ENCODE results near the gene SLC7A6.
A peak's percentile ranks its signal among the peaks of the same experiment; 100 is the strongest.

SLC7A6 gene

DNA sequence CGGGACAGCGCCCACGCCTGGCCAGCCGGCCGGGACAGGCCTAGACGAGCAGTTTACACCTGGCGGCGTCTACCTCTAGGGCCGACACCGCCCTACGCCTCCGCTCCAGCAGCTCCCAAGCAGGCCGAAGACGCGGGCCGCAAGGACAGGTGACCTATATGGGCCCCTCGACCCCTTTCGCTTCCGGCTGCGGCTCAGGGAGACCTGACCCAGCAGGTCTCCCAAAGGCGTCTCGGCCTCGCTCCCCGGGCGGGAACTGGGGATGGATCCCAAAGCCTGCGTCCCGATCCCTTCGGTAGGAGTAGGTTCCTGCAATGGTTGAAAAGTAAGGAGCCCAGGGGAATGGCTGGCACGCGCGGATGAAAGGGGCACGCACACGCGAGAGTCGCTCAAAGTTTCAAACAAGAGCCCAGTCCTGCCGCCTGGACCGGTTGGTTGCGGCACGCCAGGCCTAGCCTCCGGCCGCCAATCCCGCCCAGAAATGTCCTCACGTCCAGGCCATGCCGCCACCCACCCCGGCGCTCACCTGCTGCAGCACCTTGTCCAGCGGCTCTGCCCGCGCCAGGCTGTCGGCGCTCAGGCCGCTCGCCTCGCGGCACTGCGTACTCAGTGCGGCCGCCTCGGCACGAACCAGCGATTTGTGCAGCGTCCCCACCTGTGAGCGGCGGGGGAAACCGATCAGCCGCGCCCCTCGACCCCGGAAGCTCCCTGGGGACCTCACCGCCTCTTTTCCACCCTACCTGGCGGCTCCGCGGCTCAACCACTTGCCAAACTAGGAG is 29.0 kb upstream of the SLC7A6 start:
- no peak for DNase-seq (ENCODE audit: low read depth)

DNA sequence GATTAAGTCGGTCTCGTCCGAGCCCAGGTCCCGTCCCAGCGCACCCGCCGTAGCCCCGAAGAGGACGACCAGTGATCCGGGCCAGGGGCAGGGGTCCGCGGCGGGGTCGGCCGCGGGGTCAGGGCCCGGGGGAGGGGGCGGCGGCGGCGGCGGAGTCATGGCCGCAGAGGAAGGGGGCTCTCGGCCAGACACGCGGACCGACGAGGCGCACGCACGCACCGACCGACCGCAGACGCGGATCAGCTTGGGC is 28.5 kb upstream of the SLC7A6 start, which contains the start of gene ESRP2:
Gene ESRP2, minus strand, starts transcription at position 241 of the 250 bp plus-strand sequence. Its CDS starts 82 bp downstream, at position 159.
- no peak for DNase-seq (ENCODE audit: low read depth)

DNA sequence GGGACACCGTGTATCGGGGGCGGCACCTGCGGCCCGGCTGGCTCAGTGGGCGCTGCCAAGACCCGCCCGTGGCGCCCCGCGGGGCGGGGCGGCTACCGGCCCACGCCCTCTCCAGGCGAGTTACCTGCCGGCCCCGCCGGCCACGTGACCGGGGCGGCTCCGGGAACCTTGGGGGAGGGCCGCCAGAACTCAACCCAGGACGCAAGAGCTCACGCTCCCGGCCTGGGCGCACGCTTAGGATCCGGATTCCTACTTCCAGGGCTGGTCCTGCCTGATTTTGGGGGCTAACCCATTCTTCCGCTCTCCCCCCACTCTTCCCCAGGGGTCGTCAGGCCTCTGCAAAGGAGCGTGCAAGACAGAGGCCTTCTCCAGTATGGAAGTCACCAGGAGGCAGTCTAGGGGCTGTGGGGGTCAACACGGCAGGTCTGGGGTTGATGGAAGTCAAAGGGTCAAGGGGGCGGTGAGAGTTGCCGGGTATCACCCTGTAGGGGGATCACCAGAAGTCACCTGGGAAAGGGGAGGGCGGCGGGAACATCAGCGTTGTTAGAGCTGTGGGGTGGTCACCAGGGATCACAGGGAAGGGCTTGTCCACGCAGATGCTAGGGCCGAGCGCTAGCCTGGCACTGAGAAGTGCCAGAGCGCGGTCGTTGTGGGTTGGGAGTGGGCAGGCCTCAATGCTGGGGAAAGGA is 28.0 kb upstream of the SLC7A6 start:
- DNase-seq (ENCODE audit: low read depth): no peak

DNA sequence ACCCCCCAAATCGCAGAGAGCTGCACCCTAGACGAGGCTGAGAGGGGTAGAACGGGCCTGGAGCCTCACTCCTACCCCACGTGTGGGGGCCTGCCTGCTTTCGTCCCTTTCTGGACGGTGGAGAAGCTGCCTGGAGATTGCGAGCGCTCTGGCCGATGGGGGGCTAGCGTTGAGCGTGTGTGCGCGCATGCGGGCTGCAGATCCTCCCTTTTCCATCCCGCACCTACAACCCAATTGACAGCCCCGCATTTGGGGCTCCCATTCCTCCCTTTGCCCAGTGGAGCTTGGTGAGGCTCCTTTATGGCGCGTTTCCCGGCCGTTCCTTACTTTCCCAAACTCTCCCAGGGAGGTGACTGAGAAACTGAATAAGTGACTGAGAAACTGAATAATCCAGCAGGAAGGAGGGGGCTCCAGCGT is 27.5 kb upstream of the SLC7A6 start:
- DNase-seq (ENCODE audit: low read depth): no peak

DNA sequence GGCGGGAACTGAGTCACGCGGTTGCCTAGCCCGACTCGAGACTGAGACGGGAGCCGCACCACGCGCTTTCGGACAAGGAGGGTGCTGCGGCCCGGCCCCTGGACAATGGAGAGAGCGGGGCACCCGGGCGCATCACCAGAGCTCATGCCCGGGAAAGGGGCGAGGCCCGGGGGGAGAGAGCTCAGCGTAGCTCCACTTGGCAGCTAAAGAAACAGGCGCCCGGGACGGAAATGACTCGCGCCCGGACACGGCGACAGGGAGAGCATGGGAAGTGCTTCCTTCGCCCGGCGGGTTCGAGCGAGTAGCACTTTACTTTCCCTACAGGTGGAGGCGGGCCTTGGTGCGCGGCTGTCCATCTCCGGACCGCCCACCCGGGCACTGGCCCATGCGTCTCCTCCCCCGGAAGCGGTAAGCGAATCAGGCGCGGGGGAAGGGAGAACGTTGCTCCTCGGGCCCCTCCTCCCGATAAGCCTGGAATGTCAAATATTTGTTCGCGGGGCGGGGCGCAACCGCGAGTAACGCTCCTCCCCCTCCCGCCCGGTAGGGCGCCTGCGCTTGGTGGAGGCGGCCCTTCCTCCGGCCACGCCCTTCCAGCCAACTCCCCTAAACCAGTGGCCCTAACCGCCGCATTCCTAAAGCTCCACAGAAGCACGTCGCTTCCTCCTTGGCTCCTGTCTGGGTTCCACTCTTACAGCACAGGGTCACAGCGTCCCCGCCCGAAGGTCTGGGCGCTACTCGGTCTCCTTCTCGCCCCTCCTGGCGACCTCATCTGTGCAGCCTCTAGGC is 26.9 kb upstream of the SLC7A6 start:
- peak; percentile 97 for DNase-seq (ENCODE audit: low read depth)

DNA sequence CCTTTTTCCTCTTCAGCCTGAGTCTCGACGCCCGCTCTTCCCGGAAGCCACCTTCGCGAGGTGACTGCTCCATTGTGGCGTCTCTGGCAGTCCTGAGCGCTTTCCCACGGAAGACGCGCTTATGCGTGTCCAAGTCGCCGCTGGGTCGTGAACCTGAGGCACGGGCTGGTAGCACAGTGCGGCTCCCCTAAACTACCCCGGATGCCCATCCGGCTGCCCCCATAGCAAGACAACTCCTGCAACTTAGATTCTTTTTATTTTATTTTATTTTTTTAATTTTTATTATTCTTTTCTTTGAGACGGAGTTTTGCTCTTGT is 26.3 kb upstream of the SLC7A6 start:
- no peak for DNase-seq (ENCODE audit: low read depth)

DNA sequence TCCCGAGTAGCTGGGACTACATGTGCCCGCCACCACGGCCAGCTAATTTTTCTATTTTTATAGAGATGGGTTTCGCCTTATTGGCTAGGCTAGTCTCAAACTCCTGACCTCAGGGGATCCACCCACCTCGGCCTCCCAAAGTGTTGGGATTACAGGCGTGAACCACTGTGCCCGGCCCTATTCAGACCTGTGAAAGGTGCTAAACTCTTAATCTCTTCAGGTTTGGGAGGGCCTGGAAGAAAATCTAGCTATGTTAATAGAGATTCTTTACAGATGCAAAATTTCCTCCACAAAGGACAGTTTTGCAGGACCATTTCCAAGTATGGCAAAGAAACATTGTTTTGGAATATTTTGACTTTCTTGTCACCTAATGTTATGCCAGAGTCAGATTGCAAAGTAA is 22.2 kb upstream of the SLC7A6 start:
- no peak for DNase-seq (ENCODE audit: low read depth)

DNA sequence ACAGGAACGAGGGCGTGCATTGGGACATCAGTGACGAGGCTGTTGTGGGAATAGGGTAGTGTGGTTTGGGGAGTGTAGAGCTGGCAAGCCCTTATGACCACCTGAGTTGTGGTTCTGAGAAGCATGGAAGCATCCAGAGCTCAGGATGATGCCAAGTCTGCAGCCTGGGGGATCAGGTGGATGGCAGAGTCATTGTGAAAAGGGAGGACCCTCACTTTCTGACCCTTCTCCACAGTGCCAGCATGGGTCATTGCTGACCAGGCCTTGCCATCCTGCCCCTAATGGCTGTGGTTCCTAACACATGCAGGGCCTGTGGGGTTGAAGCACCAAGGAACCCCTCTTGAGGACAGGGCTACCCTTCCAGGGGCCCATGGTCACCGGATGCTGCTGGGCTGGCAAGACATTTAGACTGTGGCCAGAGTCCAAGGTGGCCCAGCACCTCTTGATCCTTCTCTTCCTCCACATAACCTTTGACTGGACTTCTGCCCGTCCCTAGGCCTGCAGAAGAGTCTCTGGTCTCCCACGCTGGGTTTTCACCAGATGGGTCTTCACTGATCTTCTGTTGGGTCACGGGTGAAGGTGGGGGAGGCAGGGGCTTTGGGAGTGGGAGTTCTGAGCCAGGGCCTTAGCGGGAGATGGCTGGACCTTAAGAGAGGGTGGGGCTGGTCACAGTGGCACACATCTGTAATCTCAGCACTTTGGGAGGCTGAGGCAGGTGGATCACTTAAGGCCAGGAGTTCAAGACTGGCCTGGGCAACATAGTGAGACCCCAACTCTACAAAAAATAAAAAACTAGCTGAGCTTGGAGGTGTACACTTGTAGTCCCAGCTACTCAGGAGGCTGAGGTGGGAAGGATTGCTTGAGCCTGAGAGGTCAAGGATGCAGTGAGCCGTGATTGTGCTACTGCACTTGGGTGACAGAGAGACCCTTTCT is 21.1 kb upstream of the SLC7A6 start:
- DNase-seq (ENCODE audit: low read depth): no peak

DNA sequence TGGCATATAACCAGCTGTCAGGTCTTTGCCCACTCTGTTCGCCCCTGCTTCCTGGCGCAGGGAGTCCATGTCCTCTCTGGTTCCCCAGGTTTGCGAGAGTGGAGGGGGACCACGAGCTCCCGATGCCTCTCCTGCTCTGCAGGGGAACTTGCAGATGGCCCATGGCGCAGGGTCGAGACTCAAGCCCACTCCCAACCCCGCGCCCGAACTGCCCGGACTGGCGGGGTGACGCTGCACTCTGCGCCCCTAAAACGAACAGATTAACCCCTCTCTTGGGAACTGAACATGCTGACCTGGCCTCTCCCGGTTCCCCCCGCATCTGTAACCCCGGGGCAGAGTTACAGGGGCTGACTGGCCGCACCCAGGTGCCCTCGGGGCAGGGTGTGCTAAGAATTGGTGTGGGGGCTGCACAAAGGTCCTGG is 19.8 kb upstream of the SLC7A6 start:
- DNase-seq (ENCODE audit: low read depth): no peak

DNA sequence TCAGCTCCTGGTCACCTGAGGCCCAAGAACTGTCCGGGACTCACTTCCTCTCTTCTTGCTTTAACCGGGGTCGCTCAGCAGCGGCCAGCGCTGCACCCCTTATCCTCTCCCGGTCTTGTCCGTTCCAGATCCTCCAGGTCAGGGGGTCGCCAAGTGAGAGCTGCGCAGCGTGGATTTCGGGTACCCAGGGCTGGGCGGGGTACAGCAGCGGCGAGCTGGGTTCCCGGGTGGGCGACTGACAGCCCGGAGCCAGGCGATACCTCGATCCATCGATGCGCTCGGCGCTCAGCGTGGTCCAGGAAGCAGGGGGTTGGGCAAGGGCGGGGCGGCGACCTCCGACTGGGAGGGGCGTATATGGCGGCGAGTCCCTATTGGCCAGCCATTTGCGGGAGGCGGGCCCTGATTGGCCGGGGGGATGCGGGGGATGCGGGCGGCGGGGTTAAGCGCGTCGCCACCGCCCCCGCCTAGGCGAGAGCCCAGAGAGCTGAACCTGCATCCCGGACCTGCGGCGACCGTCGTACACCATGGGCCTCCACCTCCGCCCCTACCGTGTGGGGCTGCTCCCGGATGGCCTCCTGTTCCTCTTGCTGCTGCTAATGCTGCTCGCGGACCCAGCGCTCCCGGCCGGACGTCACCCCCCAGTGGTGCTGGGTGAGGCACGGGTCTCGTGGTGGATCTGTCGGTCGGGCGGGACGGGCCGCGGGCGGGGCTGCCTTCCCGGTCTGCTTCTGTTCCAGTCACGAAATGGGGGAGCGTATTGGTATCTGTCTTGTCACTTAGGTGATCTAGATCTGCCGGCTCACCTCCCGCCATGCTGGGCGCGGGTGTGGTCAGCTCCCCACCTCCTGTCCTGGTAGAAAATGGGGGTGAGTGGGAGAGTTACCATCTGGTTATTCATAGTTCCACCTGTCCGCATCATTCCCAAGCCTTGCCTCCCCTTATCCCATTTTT is 19.1 kb upstream of the SLC7A6 start, which contains the start of gene PLA2G15:
Gene PLA2G15, plus strand, starts transcription at position 471 of the 951 bp plus-strand sequence. Its CDS starts 54 bp downstream, at position 525.
- DNase-seq (ENCODE audit: low read depth): peak; percentile 88

DNA sequence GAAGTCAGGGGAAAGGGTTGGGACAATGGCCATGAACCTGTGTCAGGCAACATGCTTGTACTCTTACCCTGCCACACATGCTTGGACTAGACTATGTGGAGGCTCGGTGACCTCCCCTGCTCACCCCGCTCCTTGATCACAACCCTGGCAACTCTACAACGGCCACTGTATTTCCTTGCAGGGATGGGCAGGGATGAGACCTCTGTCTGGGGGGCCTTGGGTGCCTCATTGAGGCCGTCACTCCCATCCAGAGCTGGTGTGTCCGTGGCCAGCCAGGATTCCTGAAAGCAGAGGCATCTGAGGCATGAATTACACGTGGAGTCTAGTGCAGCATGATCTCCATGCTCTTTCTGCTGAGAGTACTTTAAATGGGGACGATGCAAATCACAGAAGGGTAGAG is 18.2 kb upstream of the SLC7A6 start:
- DNase-seq (ENCODE audit: low read depth): no peak

DNA sequence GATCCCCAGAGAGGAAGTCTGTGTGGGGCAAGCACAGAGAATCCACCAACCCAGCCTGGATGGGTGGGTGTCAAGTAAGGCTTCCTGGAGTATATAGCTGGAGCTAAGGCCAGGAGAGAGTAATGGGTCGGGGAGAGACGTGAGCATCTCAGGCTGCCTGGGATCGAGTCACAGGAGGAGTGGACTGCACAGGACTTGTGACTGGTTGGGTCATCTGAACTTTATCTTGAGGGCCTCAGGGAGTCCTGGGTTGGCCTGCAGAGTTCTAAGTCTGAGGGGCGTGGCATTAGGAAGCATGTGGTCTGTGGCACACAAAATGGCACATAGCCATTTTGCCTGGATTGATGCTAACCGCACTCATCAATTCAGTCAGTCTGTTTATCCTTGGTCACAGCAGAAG is 17.7 kb upstream of the SLC7A6 start:
- no peak for DNase-seq (ENCODE audit: low read depth)

DNA sequence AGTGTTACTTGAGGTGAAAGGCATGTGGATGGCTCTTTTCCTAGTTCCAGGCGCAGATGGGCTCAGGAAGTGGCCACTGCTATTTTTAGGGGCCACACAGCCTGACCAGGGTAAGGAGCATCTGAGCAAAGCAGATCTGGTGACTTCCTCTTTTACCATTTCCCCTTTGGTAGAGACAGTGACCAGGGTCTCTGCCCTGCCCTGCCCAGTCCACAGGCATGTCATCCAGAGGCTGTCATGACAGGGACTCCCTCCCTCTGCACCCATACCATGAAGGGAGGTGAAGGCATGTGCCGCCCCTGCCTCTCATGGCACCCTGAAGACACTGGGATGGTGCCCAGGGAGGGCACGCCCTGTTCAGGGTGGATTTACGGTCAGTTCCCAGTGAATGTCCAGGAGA is 16.9 kb upstream of the SLC7A6 start:
- DNase-seq (ENCODE audit: low read depth): no peak

DNA sequence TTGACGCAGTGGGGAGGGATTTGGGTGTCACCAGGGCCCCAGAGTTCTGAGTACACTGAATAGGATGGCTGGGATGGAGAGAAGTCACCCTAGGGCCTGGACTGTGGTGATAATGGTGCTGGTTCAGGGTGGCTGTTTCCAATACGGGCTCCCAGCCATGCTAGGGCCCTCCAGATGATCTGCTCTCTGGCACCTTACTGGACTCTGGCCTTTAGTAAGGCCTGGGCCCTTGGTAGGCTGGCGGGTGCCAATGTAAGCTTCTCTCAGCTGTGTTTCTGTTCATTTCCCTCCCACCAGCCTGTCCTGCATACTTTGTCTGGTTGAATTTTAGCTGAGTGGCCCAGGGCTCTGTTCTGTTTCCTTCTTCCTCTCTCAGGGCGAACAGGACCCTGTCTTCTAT is 16.4 kb upstream of the SLC7A6 start:
- DNase-seq (ENCODE audit: low read depth): no peak

DNA sequence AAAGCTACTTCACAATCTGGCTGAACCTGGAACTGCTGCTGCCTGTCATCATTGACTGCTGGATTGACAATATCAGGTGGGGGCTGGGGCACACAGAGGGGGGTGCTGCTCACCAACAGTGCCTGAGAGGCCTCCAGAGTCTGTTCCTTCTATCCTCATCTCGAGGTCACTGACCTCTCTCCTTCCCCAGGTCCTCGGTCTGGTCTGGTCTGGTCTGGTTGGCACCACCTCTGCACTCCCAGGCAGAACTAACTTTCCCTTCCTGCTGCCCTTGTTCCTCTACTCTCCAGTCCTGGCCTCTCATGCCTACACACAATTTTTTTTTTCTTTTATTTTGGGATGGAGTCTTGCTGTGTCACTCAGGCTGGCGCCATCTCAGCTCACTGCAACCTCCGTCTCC is 15.0 kb upstream of the SLC7A6 start:
- no peak for DNase-seq (ENCODE audit: low read depth)

DNA sequence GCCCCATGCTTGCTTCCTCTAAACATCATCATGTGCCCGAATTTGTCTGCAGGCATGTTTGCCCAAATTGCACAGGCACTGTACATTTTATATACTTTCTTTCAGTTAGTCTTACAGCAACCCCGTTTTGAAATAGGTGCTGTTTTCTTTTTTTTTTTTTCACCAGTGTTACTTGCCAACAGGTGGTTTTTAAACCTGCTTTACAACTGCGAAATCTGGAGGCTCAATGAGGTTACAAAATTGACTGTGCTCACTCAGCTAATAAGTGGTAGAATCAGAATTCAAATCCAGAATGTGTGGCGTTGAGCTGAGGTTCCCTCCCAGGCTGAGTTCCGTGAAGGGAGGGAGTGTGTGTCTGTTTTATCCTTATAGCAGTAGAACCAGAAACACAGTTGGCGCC is 13.4 kb upstream of the SLC7A6 start:
- no peak for DNase-seq (ENCODE audit: low read depth)

DNA sequence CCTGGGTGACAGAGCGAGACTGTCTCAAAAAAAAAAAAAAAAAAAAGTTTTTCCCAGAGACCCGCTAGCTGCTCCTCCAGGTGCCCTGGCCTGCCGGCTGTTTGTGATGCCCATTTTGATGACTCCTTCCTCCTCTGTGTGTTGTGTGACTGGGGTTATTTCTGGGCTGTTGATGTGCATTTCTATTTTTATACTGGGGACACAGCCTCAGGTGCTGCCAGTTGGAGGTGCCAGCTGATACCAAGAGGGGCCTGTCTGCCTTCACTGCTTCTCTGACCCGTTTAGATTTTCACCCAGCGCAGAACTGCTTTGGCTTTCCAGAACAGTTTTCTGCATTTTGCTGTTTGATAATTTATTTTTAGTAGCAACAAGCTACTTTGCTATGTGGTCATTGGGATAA is 12.5 kb upstream of the SLC7A6 start:
- no peak for DNase-seq (ENCODE audit: low read depth)

DNA sequence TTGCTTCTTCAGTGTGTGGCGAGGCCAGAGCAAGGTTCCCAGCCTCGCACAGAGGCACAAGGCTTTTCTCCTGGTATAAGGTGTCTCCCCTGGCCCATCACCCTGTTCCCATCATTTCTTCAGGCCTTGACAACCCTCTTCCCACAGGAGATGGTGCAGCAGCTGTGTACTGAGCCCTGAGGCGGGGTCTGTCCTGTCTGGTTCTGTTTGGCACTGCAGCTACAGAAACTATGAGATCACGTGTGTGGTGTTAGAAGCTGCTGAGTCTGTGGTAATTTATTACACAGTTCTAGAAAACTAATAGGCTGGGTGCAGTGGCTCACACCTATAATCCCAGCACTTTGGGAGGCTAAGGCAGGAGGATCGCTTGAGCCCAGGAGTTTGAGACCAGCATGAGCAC is 11.9 kb upstream of the SLC7A6 start:
- no peak for DNase-seq (ENCODE audit: low read depth)

DNA sequence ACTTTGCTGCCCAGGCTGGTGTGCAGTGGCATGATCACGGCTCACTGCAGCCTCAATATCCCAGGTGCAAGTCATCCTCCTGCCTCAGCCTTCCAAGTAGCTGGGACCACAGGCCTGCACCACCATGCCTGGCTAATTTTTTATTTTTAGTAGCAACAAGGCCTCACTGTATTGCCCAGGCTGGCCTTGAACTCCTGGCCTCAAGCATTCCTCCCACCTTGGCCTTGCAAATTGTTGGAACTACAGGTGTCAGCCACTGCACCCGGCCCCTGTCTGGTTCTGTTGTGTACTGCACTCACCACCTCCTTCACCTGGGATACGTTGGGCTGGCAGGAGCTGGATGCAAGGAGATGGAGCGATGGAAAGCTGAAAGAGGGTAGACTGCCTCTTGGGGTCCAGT is 10.6 kb upstream of the SLC7A6 start:
- DNase-seq (ENCODE audit: low read depth): no peak

DNA sequence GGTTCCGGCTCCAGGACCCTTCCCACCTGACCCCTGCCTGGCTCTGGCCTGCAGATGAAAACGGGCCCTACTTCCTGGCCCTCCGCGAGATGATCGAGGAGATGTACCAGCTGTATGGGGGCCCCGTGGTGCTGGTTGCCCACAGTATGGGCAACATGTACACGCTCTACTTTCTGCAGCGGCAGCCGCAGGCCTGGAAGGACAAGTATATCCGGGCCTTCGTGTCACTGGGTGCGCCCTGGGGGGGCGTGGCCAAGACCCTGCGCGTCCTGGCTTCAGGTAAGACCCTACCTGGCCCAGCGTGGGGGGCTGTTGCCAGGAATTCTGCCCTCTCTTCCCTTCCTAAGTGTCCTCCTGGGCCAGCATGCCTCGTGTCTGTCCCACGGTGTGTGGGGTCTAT is 8.6 kb upstream of the SLC7A6 start:
- DNase-seq (ENCODE audit: low read depth): no peak
